ENCODE results near the gene CABP2.

GRCh38 chr11:67489203-67489884 is 33.9 kb downstream of the CABP2 start:
- TF ChIP-seq CTCF (conservative IDR thresholded peaks at IDR 0.05) (no peak), EZH2 (IDR thresholded peaks at IDR 0.05; ENCODE audit: low read depth) (no peak)

Data from PC-9 (cell line).